ENCODE measurements around the gene MXRA7.

MXRA7 gene

DNA sequence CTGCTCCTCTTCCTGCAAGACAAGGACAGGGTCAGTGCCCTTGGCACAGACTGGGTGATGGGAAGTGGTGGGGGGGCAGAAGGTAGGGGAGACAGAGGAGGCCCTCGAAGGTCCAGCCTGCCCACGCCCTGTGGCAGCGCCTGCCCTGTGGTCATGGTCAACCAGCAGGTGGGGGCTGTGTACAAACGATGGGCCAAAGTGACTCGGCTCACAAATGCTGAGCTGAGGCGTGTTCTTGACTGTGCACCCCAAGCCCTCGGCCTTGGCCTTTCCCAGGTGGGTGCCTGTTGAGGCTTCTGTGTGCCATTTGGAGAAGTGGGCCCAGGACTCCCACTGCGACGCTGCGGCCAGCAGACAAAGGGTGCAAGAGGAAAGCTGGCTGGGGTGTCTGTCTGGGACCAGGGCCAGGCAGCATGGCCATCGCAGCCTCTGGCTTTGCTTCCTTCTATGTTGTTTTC lies 22.6 kb downstream of the MXRA7 start:
- H4K20me1 ChIP-seq, result peaks cover 16% of the 10 kb centered on the region; the same call in 1 of the 2 replicates
- peak overlapping the region; percentile 67 for H3K27ac ChIP-seq
- no peaks in the 10 kb centered on the region for H3K9me3 ChIP-seq
- peaks cover 15% of the 10 kb centered on the region; the same call in 1 of the 2 replicates for H3K36me3 ChIP-seq
- H3K27me3 ChIP-seq, result no peaks in the 10 kb centered on the region
- no peak overlapping the region for H3K4me3 ChIP-seq
- peak overlapping the region; percentile 90 for H3K4me2 ChIP-seq
- no peak for TF ChIP-seq Cebpa-rat (IDR thresholded peaks at IDR 0.05)
- H3K9ac ChIP-seq, result peak overlapping the region; percentile 53; the same call in 1 of the 2 replicates
- H3K4me1 ChIP-seq, result peaks cover 89% of the 10 kb centered on the region

DNA sequence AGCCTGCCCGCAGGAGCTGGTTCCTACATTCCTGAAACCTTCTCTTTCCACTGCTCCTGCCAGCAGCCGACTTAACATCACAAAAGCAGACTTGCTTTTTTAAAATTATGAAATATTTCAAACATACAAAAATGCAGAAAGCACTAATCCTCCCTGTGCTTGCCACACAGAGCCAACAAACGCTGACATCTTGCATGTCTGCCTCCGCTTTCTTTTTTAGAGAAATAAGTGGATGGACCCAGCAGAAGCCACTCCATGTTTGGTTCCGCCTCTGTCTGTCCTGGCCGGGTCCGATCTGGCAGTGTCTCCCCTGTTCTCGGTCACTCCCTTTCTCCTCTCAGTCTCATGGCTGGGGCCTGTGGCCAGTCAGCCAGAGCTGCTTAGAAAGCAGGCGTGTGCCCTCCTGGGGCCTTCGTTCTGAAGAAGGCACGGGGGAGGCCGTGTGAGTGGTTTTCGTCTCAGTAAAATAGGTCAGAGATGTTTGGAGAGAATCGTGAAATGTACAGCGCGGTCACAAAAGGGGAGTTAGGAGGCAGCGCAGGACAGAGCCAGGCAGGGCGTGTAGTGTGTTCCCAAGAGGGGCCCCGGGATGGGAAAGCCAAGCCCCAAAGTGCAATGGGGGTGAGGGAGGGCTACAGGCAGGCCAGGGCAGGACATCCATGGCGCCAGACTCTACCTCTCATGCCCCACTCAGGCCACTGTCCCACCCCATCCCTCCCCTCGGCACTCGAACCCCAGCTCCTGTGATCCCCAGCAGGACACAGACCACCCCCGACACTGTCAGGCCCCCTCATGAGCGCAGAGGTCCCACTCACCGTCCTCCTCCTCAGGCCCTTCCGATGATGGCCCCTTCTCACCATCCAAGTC lies 23.2 kb downstream of the MXRA7 start:
- Histone ChIP-seq H3K4me3 (no peak overlapping the region), H3K4me2 (peak overlapping the region; percentile 90), H3K36me3 (peaks cover 15% of the 10 kb centered on the region; the same call in 1 of the 2 replicates), H3K9ac (peak overlapping the region; percentile 53), H3K9me3 (no peaks in the 10 kb centered on the region), H3K27me3 (no peaks in the 10 kb centered on the region), H4K20me1 (peaks cover 20% of the 10 kb centered on the region), H3K4me1 (peaks cover 89% of the 10 kb centered on the region), H3K27ac (peak overlapping the region; percentile 67)
- TF ChIP-seq Cebpa-rat (IDR thresholded peaks at IDR 0.05), result no peak

GRCh38 chr17:76686538-76687297 lies 24.0 kb downstream of the MXRA7 start:
- Histone ChIP-seq H3K4me3 (no peak overlapping the region), H3K4me1 (peaks cover 92% of the 10 kb centered on the region), H3K4me2 (peak overlapping the region; percentile 90), H4K20me1 (peaks cover 28% of the 10 kb centered on the region), H3K9me3 (no peaks in the 10 kb centered on the region), H3K36me3 (peaks cover 15% of the 10 kb centered on the region; the same call in 1 of the 2 replicates), H3K9ac (0 out of 2 replicates have a peak overlapping the region, but pooled peaks have one; percentile 53), H3K27me3 (no peaks in the 10 kb centered on the region), H3K27ac (no peak overlapping the region)
- TF ChIP-seq Cebpa-rat (IDR thresholded peaks at IDR 0.05), result no peak

- Histone ChIP-seq H3K4me1 (peaks cover 92% of the 10 kb centered on the region), H3K36me3 (peaks cover 16% of the 10 kb centered on the region; the same call in 1 of the 2 replicates), H3K4me3 (no peak overlapping the region), H3K27ac (no peak overlapping the region), H4K20me1 (peaks cover 32% of the 10 kb centered on the region), H3K9me3 (no peaks in the 10 kb centered on the region), H3K4me2 (peak overlapping the region; percentile 90), H3K27me3 (no peaks in the 10 kb centered on the region), H3K9ac (no peak overlapping the region)
- TF ChIP-seq Cebpa-rat (IDR thresholded peaks at IDR 0.05), result no peak
These were observed 24.9 kb downstream of the MXRA7 start for GRCh38 chr17:76685846-76686245.

DNA sequence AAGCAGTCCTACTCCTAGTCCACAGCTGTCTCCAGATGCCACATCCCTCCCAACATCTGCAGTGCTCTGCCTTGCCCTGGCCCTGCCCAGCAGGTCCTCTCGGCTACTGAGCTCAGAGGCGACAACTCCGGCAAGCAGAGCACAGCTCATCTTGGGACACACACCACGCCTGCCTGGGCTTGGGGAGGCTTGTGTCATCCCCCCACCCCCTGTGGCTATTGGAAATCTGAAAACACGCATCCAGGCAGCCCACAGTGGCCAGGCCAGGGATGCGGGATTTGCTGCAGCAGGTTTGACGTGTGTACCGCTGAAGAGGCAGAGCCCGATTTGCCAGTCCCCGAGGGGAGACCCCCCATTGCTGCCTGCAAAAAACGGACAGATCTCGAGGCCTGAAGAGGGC lies 25.4 kb downstream of the MXRA7 start:
- Histone ChIP-seq H3K9me3 (no peaks in the 10 kb centered on the region), H3K27me3 (no peaks in the 10 kb centered on the region), H3K36me3 (peaks cover 21% of the 10 kb centered on the region)

DNA sequence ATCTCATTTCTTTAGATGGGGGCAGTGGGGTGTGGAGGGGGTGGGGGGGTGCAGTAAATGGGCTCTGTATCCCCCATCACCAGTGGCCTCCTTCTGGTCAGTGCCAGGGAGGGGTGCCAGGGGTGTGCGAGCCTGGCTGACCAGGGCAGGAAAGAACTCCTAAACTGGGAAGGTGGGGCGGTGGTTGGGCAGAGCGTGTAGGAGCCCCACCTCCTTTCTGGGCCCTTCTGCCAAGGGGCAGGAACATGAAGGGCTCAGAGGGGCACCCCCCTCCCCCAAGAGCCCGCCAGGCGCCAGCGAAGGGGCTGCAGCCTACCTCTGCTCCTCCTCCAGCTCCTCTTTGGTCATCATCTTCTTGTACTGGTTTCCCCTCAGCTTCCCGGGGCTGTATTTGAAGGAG lies 26.0 kb downstream of the MXRA7 start:
- Histone ChIP-seq H3K27me3 (no peaks in the 10 kb centered on the region), H3K4me1 (peaks cover 93% of the 10 kb centered on the region), H3K9me3 (no peaks in the 10 kb centered on the region), H3K4me3 (no peak overlapping the region), H3K36me3 (peaks cover 22% of the 10 kb centered on the region), H3K27ac (no peak overlapping the region), H4K20me1 (peaks cover 32% of the 10 kb centered on the region), H3K4me2 (peak overlapping the region; percentile 90), H3K9ac (0 out of 2 replicates have a peak overlapping the region, but pooled peaks have one; percentile 19)
- no peak for TF ChIP-seq Cebpa-rat (IDR thresholded peaks at IDR 0.05)

More for the DNA sequence above, 25.4 kb downstream of the MXRA7 start:
- Histone ChIP-seq H3K4me2 (peak overlapping the region; percentile 90), H3K4me1 (peaks cover 92% of the 10 kb centered on the region), H4K20me1 (peaks cover 32% of the 10 kb centered on the region), H3K9ac (0 out of 2 replicates have a peak overlapping the region, but pooled peaks have one; percentile 19), H3K4me3 (no peak overlapping the region), H3K27ac (no peak overlapping the region)
- TF ChIP-seq Cebpa-rat (IDR thresholded peaks at IDR 0.05), result no peak

- TF ChIP-seq Cebpa-rat (IDR thresholded peaks at IDR 0.05), result no peak
- Histone ChIP-seq H3K27me3 (no peaks in the 10 kb centered on the region), H3K4me3 (no peak overlapping the region), H4K20me1 (peaks cover 33% of the 10 kb centered on the region), H3K9ac (0 out of 2 replicates have a peak overlapping the region, but pooled peaks have one; percentile 11), H3K27ac (peak overlapping the region; percentile 9; the same call in 1 of the 2 replicates), H3K36me3 (peaks cover 22% of the 10 kb centered on the region), H3K4me1 (peaks cover 93% of the 10 kb centered on the region), H3K4me2 (peak overlapping the region; percentile 90), H3K9me3 (no peaks in the 10 kb centered on the region)
These were observed 26.6 kb downstream of the MXRA7 start for GRCh38 chr17:76683921-76684745.

DNA sequence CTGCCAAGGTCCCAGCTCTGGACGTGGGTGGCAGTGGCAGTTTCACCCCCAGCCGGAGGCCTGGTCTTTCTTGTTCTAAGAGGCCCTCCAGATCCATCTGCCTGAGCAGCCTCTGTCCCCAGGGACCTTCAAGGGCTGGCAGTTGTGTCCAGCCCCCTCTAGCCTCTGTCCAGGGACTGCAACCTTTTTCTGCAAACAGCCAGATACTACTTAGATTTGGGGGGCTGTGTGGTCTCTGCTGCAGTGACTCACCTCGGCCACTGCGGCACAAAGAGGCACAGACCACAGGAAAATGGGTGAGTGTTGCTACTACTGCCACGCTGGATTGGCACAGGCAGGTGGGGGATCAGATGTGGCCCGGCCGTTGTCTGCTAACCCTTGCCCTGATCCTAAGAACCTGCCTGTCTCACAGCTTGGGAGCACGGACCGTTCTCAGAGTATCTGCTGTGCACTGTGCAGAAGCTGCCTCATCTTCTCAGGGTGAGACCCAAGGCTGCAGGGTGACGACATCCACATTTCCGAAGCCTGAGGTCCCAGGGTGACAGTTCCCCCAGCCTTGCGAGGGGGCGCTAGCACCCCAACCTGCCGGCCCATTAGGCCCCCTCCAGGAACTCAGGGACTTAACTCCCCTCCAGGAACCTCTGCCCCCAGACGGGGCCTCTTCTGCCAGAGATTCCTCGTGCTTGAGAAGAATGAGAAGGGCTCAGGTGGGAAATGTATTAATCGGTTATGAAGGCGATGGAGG lies 27.6 kb downstream of the MXRA7 start:
- H4K20me1 ChIP-seq, result peaks cover 37% of the 10 kb centered on the region
- H3K4me1 ChIP-seq, result peaks cover 93% of the 10 kb centered on the region
- H3K9me3 ChIP-seq, result no peaks in the 10 kb centered on the region
- H3K4me3 ChIP-seq, result no peak overlapping the region; the same call in 1 of the 2 replicates
- no peaks in the 10 kb centered on the region for H3K27me3 ChIP-seq
- peaks cover 16% of the 10 kb centered on the region for H3K36me3 ChIP-seq
- TF ChIP-seq Cebpa-rat (IDR thresholded peaks at IDR 0.05), result no peak
- peak overlapping the region; percentile 63 for H3K27ac ChIP-seq
- H3K9ac ChIP-seq, result peak overlapping the region; percentile 49
- peak overlapping the region; percentile 90 for H3K4me2 ChIP-seq

All from BLaER1 (cell line).